HL-60 (cell line): ENCODE results near the gene KHDRBS1.

ENCODE experiments used
- GABPA ChIP-seq: IDR thresholded peaks from 2 replicates; pipeline ENCODE4 v1.6.1; 2012; ENCODE audit warnings: low read depth
- POLR2AphosphoS5 ChIP-seq: IDR thresholded peaks from 2 replicates; pipeline ENCODE4 v1.6.1; 2012; ENCODE audit warnings: low read depth
- SPI1 ChIP-seq: IDR thresholded peaks from 2 replicates; pipeline ENCODE4 v1.6.1; 2012; ENCODE audit warnings: low read depth, mild to moderate bottlenecking, borderline replicate concordance
- TF ChIP-seq, protein P1 (sequence below): IDR thresholded peaks from one replicate; pipeline ENCODE4 v1.5.1; 2011; ENCODE audit warnings: low read length, control low read depth, inconsistent platforms; ENCODE audit not compliant: insufficient read depth
- TF ChIP-seq, protein P2 (sequence below): IDR thresholded peaks from 2 replicates; pipeline ENCODE4 v1.6.1; 2012; ENCODE audit warnings: low read depth; ENCODE audit not compliant: insufficient replicate concordance

DNA sequence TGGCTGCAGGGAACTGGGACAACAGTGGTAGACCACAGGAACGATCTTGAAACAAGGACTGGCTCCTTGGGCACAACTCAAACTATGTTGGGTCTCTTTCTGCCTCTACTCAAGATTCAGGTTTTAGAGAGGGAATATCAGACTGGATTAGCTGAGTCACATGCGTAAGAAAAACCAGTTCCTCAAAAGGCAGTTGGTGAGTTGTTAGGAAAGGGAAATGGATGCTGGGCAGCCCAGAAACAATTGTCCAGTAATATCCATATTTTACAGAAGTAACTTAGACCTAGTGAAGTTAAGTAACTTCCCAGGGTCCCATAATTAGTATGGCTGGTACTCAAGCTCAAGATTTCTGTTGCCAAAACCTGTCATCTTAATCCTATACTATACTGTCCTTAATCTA lies 32.1 kb downstream of the KHDRBS1 start:
- TF ChIP-seq POLR2AphosphoS5 (no peak), GABPA (no peak), SPI1 (peak; percentile 94)
- TF ChIP-seq, protein P1, sequence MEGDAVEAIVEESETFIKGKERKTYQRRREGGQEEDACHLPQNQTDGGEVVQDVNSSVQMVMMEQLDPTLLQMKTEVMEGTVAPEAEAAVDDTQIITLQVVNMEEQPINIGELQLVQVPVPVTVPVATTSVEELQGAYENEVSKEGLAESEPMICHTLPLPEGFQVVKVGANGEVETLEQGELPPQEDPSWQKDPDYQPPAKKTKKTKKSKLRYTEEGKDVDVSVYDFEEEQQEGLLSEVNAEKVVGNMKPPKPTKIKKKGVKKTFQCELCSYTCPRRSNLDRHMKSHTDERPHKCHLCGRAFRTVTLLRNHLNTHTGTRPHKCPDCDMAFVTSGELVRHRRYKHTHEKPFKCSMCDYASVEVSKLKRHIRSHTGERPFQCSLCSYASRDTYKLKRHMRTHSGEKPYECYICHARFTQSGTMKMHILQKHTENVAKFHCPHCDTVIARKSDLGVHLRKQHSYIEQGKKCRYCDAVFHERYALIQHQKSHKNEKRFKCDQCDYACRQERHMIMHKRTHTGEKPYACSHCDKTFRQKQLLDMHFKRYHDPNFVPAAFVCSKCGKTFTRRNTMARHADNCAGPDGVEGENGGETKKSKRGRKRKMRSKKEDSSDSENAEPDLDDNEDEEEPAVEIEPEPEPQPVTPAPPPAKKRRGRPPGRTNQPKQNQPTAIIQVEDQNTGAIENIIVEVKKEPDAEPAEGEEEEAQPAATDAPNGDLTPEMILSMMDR = no peak
- TF ChIP-seq, protein P2, sequence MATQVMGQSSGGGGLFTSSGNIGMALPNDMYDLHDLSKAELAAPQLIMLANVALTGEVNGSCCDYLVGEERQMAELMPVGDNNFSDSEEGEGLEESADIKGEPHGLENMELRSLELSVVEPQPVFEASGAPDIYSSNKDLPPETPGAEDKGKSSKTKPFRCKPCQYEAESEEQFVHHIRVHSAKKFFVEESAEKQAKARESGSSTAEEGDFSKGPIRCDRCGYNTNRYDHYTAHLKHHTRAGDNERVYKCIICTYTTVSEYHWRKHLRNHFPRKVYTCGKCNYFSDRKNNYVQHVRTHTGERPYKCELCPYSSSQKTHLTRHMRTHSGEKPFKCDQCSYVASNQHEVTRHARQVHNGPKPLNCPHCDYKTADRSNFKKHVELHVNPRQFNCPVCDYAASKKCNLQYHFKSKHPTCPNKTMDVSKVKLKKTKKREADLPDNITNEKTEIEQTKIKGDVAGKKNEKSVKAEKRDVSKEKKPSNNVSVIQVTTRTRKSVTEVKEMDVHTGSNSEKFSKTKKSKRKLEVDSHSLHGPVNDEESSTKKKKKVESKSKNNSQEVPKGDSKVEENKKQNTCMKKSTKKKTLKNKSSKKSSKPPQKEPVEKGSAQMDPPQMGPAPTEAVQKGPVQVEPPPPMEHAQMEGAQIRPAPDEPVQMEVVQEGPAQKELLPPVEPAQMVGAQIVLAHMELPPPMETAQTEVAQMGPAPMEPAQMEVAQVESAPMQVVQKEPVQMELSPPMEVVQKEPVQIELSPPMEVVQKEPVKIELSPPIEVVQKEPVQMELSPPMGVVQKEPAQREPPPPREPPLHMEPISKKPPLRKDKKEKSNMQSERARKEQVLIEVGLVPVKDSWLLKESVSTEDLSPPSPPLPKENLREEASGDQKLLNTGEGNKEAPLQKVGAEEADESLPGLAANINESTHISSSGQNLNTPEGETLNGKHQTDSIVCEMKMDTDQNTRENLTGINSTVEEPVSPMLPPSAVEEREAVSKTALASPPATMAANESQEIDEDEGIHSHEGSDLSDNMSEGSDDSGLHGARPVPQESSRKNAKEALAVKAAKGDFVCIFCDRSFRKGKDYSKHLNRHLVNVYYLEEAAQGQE = no peak
